Measurements from ENCODE around the gene CRYBG1. TPM values are rescaled to one million over a fixed set of nuclear protein-coding genes. Genes with fewer than 3 reads are reported as not detected.

CRYBG1 gene
- total and polyA plus RNA-seq, 2 of the 13 experiments (the other 11 are each of a cell fraction or from before 2014, with no cell fraction given), result 10.1 to 21.9 TPM

DNA sequence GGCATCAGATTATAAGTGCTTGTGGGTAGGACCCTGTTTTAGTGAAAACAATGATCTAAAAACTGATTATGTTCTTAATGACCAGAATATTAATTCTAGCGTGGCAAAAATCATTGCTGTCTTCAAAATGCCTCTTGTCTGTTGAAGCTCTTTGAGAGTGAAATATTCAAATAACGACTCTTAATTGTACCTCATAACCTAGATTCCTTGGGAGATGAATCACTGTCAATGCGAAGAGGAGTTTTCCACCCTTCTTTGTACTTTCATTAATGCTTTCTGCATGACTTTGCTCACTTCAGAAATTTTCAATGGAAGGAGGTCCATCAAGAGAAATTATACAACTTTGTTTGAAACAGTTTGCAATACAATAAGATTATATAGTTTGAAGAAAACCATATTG is 71.5 kb downstream of the CRYBG1 start (continued):
- TF ChIP-seq GTF2F1 (IDR thresholded peaks at IDR 0.05; ENCODE audit: low read length), result no peak

DNA sequence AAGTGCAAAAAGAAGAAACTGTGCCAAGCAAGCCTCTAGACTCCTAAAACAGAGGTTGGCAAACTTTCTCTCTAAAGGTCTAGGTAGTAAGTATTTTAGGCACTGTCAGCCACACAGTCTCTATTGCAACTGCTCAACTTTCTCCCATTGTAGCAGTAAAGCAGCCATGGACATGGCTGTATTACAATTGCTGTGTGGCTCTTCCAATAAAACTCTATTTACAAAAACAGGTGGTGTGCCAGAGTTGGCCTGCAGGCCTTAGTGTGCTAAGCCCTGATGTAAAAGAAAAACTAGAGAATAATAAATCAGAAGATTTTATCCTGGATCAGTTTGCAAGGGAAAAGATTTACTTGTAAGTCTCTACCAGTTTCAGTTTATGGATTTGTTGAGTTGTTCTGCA is 74.0 kb downstream of the CRYBG1 start:
- TF ChIP-seq, protein P1, sequence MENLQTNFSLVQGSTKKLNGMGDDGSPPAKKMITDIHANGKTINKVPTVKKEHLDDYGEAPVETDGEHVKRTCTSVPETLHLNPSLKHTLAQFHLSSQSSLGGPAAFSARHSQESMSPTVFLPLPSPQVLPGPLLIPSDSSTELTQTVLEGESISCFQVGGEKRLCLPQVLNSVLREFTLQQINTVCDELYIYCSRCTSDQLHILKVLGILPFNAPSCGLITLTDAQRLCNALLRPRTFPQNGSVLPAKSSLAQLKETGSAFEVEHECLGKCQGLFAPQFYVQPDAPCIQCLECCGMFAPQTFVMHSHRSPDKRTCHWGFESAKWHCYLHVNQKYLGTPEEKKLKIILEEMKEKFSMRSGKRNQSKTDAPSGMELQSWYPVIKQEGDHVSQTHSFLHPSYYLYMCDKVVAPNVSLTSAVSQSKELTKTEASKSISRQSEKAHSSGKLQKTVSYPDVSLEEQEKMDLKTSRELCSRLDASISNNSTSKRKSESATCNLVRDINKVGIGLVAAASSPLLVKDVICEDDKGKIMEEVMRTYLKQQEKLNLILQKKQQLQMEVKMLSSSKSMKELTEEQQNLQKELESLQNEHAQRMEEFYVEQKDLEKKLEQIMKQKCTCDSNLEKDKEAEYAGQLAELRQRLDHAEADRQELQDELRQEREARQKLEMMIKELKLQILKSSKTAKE (CRISPR knock-in tag; IDR thresholded peaks at IDR 0.05; ENCODE audit: borderline replicate concordance), result no peak
- TF ChIP-seq, protein P2, sequence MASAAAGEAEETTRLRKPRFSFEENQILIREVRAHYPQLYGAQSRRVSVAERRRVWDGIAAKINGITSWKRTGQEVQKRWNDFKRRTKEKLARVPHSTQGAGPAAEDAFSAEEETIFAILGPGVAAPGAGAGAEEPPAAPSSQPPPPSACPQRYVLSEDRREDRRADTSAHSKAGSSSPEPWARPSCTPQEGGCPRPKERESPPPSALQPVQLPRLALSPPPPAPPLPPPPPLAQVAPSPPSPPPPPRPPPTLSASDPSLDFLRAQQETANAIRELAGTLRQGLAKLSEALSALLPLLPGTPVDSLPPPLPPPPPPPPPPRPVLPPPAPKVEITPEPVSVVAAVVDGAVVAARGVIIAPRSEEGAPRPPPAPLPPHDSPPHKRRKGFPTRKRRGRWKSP (CRISPR knock-in tag; IDR thresholded peaks at IDR 0.05), result no peak
- TF ChIP-seq, protein P3, sequence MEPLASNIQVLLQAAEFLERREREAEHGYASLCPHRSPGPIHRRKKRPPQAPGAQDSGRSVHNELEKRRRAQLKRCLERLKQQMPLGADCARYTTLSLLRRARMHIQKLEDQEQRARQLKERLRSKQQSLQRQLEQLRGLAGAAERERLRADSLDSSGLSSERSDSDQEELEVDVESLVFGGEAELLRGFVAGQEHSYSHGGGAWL (CRISPR knock-in tag; IDR thresholded peaks at IDR 0.05), result no peak
- TF ChIP-seq ZNF556 (CRISPR knock-in tag; IDR thresholded peaks at IDR 0.05; ENCODE audit: borderline replicate concordance), result no peak
- TF ChIP-seq PRPF4 (IDR thresholded peaks at IDR 0.05; ENCODE audit: low read depth, low read length, poor library complexity, severe bottlenecking), result no peak
- TF ChIP-seq CREB1 (IDR thresholded peaks at IDR 0.05), result no peak
- TF ChIP-seq CREB1 (CRISPR knock-in tag; IDR thresholded peaks at IDR 0.05), result no peak
- no peak for TF ChIP-seq IKZF1 (IDR thresholded peaks at IDR 0.05)
- TF ChIP-seq, protein P4, sequence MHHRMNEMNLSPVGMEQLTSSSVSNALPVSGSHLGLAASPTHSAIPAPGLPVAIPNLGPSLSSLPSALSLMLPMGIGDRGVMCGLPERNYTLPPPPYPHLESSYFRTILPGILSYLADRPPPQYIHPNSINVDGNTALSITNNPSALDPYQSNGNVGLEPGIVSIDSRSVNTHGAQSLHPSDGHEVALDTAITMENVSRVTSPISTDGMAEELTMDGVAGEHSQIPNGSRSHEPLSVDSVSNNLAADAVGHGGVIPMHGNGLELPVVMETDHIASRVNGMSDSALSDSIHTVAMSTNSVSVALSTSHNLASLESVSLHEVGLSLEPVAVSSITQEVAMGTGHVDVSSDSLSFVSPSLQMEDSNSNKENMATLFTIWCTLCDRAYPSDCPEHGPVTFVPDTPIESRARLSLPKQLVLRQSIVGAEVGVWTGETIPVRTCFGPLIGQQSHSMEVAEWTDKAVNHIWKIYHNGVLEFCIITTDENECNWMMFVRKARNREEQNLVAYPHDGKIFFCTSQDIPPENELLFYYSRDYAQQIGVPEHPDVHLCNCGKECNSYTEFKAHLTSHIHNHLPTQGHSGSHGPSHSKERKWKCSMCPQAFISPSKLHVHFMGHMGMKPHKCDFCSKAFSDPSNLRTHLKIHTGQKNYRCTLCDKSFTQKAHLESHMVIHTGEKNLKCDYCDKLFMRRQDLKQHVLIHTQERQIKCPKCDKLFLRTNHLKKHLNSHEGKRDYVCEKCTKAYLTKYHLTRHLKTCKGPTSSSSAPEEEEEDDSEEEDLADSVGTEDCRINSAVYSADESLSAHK (CRISPR knock-in tag; IDR thresholded peaks at IDR 0.05; ENCODE audit: borderline replicate concordance), result no peak
- no peak for TF ChIP-seq ZNF577 (CRISPR knock-in tag; IDR thresholded peaks at IDR 0.05; ENCODE audit: borderline replicate concordance, low read depth)
- TF ChIP-seq, protein P5, sequence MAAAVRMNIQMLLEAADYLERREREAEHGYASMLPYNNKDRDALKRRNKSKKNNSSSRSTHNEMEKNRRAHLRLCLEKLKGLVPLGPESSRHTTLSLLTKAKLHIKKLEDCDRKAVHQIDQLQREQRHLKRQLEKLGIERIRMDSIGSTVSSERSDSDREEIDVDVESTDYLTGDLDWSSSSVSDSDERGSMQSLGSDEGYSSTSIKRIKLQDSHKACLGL (CRISPR knock-in tag; IDR thresholded peaks at IDR 0.05), result no peak
- BruUV-seq (replicated peaks), result no TSS peak
- H2AFZ ChIP-seq (ENCODE audit: low read length), result no peak overlapping the region
- H3K79me2 ChIP-seq (ENCODE audit: insufficient read depth, low read length), result no peaks in the 10 kb centered on the region
- ChIA-PET POLR2A (no interaction called here), CTCF (ENCODE audit: low intra/inter-chr PET ratio, low total read pairs) (no interaction called here)
- H3K27ac ChIP-seq (ENCODE audit: extremely low read length, insufficient read depth, low read length), result no peak overlapping the region
- in situ Hi-C loops (cut with HindIII; ENCODE audit: extremely low pct_ligation_motif_present, low pct_unique_long_range_greater_than_20kb), result no loop called here
- no peak for FAIRE-seq
- H3K27me3 ChIP-seq (ENCODE audit: control insufficient read depth in 1 of 2, insufficient read depth in 2 of 2, low read length in 2 of 2), result peaks cover 0 to 7% of the 10 kb centered on the region in 2 experiments; a peak in 2 of 5 replicates
- no peaks in the 10 kb centered on the region for H4K20me1 ChIP-seq (ENCODE audit: insufficient read depth, low read length)
- H3K4me1 ChIP-seq (ENCODE audit: insufficient read depth, low read length), result peaks cover 8% of the 10 kb centered on the region
- H3K4me2 ChIP-seq (ENCODE audit: low read depth, low read length), result no peak overlapping the region
- no peak overlapping the region for H3K4me3 ChIP-seq (replicated peaks in 1 of 3; ENCODE audit: insufficient read depth in 1 of 3, low read depth in 2 of 3, low read length in 3 of 3)
- no peak for DNase-seq (ENCODE audit: low spot score)
- H3K9ac ChIP-seq (ENCODE audit: insufficient read depth, low read depth, low read length), result no peak overlapping the region
- no peaks in the 10 kb centered on the region for H3K36me3 ChIP-seq (replicated peaks in 1 of 2; ENCODE audit: control insufficient read depth in 1 of 2, insufficient read depth in 2 of 2, low read length in 2 of 2)
- no peak for ATAC-seq
- intact Hi-C loops (cut with micrococcal nuclease; ENCODE audit: unreplicated experiment), result no loop called here
- no peaks in the 10 kb centered on the region for H3K9me3 ChIP-seq (ENCODE audit: low read length)
